Measurements from ENCODE around the gene EGFR. TPM values are rescaled to one million over a fixed set of nuclear protein-coding genes. Genes with fewer than 3 reads are reported as not detected.
A peak's percentile ranks its signal among the peaks of the same experiment; 100 is the strongest.

EGFR gene
- polyA plus RNA-seq, 1 of the 3 experiments (the other 2 are of a cell fraction), result 37.6 TPM

DNA sequence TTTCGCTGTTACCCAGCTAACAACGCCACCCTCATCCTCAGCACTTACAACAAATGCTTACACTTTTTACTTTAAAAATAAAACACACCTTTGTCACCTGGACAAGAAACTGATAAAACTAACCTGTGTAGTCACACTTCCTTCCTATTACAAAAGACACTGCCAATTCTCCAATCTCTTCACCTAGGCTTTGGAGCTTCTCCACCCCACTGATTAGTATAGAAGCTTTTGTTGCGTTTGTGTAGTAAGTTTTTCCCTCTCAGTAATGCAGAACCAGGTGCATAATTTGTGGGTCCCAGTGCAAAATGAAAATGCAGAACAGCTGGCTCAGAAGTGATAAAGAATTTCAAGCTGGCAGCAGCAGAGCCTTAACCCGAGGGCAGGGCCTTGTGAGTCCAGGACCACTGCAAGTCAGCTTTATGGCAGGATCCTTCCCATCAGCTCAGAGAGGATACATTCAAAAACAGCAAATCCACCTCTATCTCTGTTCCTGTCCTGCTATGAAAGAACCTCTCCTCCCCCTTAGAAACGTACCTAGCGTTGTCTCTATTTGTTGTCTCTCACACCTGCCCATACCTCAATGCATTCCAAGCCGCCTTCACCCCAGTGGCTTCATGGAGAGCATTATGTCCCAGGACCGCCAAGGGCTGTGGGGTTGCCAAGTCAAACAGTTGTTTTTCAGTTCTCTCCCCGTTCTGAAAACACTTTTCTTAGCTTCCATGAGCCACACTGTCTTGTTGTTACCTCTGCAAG is 40.3 kb upstream of the EGFR start:
- H3K27me3 ChIP-seq (ENCODE audit: insufficient read depth), result no peaks in the 10 kb centered on the region

More for the DNA sequence above, 40.3 kb upstream of the EGFR start:
- Histone ChIP-seq H3K9me2 (no peaks in the 10 kb centered on the region), H4K20me1 (ENCODE audit: insufficient read depth) (no peaks in the 10 kb centered on the region), H3K79me2 (ENCODE audit: insufficient read depth) (no peaks in the 10 kb centered on the region), H3K36me3 (replicated peaks in 1 of 2; ENCODE audit: control insufficient read depth in 1 of 2, insufficient read depth in 2 of 2, low read length in 1 of 2) (no peaks in the 10 kb centered on the region), H3K9me3 (peaks cover 4% of the 10 kb centered on the region; the same call in 1 of the 2 replicates), H2AFZ (ENCODE audit: low read depth) (0 out of 2 replicates have a peak overlapping the region, but pooled peaks have one; percentile 12), H3K4me1 (ENCODE audit: control insufficient read depth in 1 of 2, insufficient read depth in 2 of 2, low read depth in 1 of 2, low read length in 1 of 2) (no peaks in the 10 kb centered on the region; a peak in 1 of 4 replicates), H3K4me3 (ENCODE audit: low read depth in 2 of 2, low read length in 1 of 2) (no peak overlapping the region), H3K4me2 (no peak overlapping the region), H3K27ac (ENCODE audit: low read depth in 2 of 2, low read length in 1 of 2) (no peak overlapping the region), H3F3A (replicated peaks; ENCODE audit: insufficient read depth) (no peaks in the 10 kb centered on the region), H3K9ac (no peak overlapping the region)
- POLR2A ChIA-PET, result no interaction called here
- TF ChIP-seq RCOR1 (IDR thresholded peaks at IDR 0.05; ENCODE audit: low read length) (no peak), FOXJ3 (CRISPR knock-in tag; IDR thresholded peaks at IDR 0.05) (no peak), TAF1 (IDR thresholded peaks at IDR 0.05; ENCODE audit: borderline replicate concordance, low read depth, low read length) (no peak), TEAD4 (IDR thresholded peaks at IDR 0.05; ENCODE audit: borderline replicate concordance, insufficient read depth) (no peak), RFX5 (IDR thresholded peaks at IDR 0.05; ENCODE audit: low read length) (no peak), RXRA (IDR thresholded peaks at IDR 0.05; ENCODE audit: borderline replicate concordance, low read depth) (no peak), NRF1 (IDR thresholded peaks at IDR 0.05; ENCODE audit: low read depth, low read length) (no peak), GABPA (IDR thresholded peaks at IDR 0.05; ENCODE audit: low read depth) (no peak), GATA2 (CRISPR knock-in tag; IDR thresholded peaks at IDR 0.05) (no peak), EZH2phosphoT487 (IDR thresholded peaks at IDR 0.05; ENCODE audit: borderline replicate concordance, low read depth) (no peak), SMC3 (IDR thresholded peaks at IDR 0.05; ENCODE audit: low read depth, low read length) (no peak), FOXM1 (IDR thresholded peaks at IDR 0.05; ENCODE audit: low read depth) (no peak), POLR2AphosphoS5 (IDR thresholded peaks at IDR 0.05; ENCODE audit: low read depth, low read length) (no peak), TCF12 (IDR thresholded peaks at IDR 0.05) (no peak)
- TF ChIP-seq, protein P1, sequence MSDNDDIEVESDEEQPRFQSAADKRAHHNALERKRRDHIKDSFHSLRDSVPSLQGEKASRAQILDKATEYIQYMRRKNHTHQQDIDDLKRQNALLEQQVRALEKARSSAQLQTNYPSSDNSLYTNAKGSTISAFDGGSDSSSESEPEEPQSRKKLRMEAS (IDR thresholded peaks at IDR 0.05; ENCODE audit: low read depth), result no peak
- TF ChIP-seq, protein P2, sequence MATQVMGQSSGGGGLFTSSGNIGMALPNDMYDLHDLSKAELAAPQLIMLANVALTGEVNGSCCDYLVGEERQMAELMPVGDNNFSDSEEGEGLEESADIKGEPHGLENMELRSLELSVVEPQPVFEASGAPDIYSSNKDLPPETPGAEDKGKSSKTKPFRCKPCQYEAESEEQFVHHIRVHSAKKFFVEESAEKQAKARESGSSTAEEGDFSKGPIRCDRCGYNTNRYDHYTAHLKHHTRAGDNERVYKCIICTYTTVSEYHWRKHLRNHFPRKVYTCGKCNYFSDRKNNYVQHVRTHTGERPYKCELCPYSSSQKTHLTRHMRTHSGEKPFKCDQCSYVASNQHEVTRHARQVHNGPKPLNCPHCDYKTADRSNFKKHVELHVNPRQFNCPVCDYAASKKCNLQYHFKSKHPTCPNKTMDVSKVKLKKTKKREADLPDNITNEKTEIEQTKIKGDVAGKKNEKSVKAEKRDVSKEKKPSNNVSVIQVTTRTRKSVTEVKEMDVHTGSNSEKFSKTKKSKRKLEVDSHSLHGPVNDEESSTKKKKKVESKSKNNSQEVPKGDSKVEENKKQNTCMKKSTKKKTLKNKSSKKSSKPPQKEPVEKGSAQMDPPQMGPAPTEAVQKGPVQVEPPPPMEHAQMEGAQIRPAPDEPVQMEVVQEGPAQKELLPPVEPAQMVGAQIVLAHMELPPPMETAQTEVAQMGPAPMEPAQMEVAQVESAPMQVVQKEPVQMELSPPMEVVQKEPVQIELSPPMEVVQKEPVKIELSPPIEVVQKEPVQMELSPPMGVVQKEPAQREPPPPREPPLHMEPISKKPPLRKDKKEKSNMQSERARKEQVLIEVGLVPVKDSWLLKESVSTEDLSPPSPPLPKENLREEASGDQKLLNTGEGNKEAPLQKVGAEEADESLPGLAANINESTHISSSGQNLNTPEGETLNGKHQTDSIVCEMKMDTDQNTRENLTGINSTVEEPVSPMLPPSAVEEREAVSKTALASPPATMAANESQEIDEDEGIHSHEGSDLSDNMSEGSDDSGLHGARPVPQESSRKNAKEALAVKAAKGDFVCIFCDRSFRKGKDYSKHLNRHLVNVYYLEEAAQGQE (IDR thresholded peaks at IDR 0.05; ENCODE audit: low read depth, low read length), result no peak
- TF ChIP-seq, protein P3, sequence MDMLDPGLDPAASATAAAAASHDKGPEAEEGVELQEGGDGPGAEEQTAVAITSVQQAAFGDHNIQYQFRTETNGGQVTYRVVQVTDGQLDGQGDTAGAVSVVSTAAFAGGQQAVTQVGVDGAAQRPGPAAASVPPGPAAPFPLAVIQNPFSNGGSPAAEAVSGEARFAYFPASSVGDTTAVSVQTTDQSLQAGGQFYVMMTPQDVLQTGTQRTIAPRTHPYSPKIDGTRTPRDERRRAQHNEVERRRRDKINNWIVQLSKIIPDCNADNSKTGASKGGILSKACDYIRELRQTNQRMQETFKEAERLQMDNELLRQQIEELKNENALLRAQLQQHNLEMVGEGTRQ (IDR thresholded peaks at IDR 0.05; ENCODE audit: borderline replicate concordance, low read depth, low read length), result no peak
- TF ChIP-seq, protein P4, sequence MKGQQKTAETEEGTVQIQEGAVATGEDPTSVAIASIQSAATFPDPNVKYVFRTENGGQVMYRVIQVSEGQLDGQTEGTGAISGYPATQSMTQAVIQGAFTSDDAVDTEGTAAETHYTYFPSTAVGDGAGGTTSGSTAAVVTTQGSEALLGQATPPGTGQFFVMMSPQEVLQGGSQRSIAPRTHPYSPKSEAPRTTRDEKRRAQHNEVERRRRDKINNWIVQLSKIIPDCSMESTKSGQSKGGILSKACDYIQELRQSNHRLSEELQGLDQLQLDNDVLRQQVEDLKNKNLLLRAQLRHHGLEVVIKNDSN (IDR thresholded peaks at IDR 0.05; ENCODE audit: borderline replicate concordance, low read depth), result no peak
- WGBS (ENCODE audit: low lambda C conversion rate), result 88% methylated on average over 9 of the region's 9 CpGs
- DNase-seq, result no peak
- CTCF ChIA-PET, result interaction anchor here (0.6 to 3.2 kb wide), 5 partner anchors 18 to 277 kb away, joined by 3 to 12 read pairs (median 3); no protein-coding TSS in a partner anchor

Measured in SK-N-SH (cell line).